GM12875 (cell line): ENCODE data around the gene HACD4.

Experiments
- H3K4me3 ChIP-seq: one replicate; pipeline ENCODE4 v1.5.1; 2011; ENCODE audit warnings: low read depth, low read length, control low read depth
- CTCF ChIP-seq: IDR thresholded peaks from 2 replicates; pipeline ENCODE4 v1.5.1; 2011; ENCODE audit warnings: low read depth, mild to moderate bottlenecking, control low read depth, inconsistent platforms, low read length, moderate library complexity, borderline replicate concordance; ENCODE audit not compliant: insufficient read depth

HACD4 gene

GRCh38 chr9:21031091-21031807 lies at the start of gene HACD4:
Gene HACD4 (minus strand): TSS chr9:21031640. CDS start chr9:21031590, 50 bp downstream.
- H3K4me3 ChIP-seq: peak within 1 kb of the TSS; percentile 63
- no peak for TF ChIP-seq CTCF

- TF ChIP-seq CTCF: no peak
Measured at GRCh38 chr9:21080793-21081192, 49.4 kb upstream of the HACD4 start.

GRCh38 chr9:21078702-21079101 lies 47.3 kb upstream of the HACD4 start:
- H3K4me3 ChIP-seq: no peak overlapping the region
- no peak for TF ChIP-seq CTCF

More at GRCh38 chr9:21080793-21081192, 49.4 kb upstream of the HACD4 start:
- no peak overlapping the region for H3K4me3 ChIP-seq

- no peak within 1 kb of the TSS for H3K4me3 ChIP-seq
- no peak for TF ChIP-seq CTCF
Measured at GRCh38 chr9:21077781-21078180, 46.3 kb upstream of the HACD4 start, which contains the start of gene IFNB1. Gene IFNB1 (minus strand): TSS chr9:21077942. CDS start chr9:21077869, 73 bp downstream.

- TF ChIP-seq CTCF: no peak
- no peak overlapping the region for H3K4me3 ChIP-seq
Measured at GRCh38 chr9:21075484-21075883, 44.0 kb upstream of the HACD4 start.

GRCh38 chr9:21070906-21071305 lies 39.5 kb upstream of the HACD4 start:
- no peak for TF ChIP-seq CTCF

GRCh38 chr9:21070171-21070571 lies 38.7 kb upstream of the HACD4 start:
- H3K4me3 ChIP-seq: no peak overlapping the region
- peak; percentile 31; the same call in 1 of the 2 replicates for TF ChIP-seq CTCF

More at GRCh38 chr9:21070906-21071305, 39.5 kb upstream of the HACD4 start:
- no peak overlapping the region for H3K4me3 ChIP-seq
